ENCODE results near the gene SLC15A3. TPM values are rescaled to one million over a fixed set of nuclear protein-coding genes. Genes with fewer than 3 reads are reported as not detected.
A peak's percentile ranks its signal among the peaks of the same experiment; 100 is the strongest.

Gene SLC15A3
- total RNA-seq, 4 donors from 2014 or later, result 5.9 to 44.5 (median 28.7) TPM

DNA sequence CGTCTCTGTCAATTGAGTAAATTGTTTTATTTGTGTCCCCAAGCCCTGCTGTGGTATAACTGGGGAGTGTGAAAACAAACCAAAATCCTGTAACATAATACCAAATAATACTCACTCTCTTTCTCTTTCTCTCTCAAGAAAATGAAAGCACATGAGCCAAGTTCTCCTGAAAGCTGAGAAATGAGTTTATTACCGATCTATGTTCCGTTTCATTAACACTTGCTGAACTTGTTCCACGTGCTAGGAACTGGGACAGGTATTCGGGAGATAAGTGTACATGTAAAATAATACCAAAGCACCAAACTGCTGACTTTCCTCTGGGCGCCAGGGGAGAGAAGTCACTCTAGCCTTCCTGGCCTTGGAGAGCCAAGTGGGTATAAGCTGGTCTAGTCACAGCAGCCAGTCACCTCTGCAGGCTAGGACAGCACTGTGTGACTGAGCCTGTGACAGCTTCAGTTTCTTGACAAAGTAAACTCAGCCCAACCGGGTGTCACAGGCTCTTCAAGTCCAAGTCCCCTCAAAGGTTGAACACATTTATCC lies 42.6 kb upstream of the SLC15A3 start:
- Histone ChIP-seq H3K27ac (no peak overlapping the region), H3K9me3 (no peaks in the 10 kb centered on the region), H3K4me1 (no peaks in the 10 kb centered on the region), H3K27me3 (no peaks in the 10 kb centered on the region), H3K4me3 (no peak overlapping the region), H3K36me3 (no peaks in the 10 kb centered on the region)
- TF ChIP-seq, protein P1, sequence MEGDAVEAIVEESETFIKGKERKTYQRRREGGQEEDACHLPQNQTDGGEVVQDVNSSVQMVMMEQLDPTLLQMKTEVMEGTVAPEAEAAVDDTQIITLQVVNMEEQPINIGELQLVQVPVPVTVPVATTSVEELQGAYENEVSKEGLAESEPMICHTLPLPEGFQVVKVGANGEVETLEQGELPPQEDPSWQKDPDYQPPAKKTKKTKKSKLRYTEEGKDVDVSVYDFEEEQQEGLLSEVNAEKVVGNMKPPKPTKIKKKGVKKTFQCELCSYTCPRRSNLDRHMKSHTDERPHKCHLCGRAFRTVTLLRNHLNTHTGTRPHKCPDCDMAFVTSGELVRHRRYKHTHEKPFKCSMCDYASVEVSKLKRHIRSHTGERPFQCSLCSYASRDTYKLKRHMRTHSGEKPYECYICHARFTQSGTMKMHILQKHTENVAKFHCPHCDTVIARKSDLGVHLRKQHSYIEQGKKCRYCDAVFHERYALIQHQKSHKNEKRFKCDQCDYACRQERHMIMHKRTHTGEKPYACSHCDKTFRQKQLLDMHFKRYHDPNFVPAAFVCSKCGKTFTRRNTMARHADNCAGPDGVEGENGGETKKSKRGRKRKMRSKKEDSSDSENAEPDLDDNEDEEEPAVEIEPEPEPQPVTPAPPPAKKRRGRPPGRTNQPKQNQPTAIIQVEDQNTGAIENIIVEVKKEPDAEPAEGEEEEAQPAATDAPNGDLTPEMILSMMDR (IDR thresholded peaks at IDR 0.05), result no peak
- no peak for TF ChIP-seq POLR2A (IDR thresholded peaks at IDR 0.05)
- intact Hi-C loops (cut with DNase I; ENCODE audit: low total_unique reads), result no loop called here
- DNase-seq, result no peak

DNA sequence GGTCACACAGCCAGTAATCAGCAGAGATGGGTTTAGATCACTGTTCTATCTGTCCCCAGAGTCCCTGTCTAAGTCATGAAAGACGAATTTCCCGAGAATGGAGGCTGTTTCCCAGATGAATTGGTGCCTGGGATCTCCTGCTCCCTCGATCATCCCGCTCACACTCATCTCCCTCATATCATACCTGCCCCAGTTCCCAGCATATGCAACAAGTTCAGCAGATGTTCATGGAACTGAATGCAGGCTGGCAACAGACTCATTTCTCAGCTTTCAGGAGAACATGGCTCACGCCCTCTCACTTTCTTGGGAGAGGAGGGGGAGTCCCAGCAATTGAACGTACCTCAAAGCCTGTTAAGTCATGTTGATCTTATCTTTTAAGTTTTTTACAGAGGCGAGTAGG lies 41.6 kb upstream of the SLC15A3 start:
- intact Hi-C loops (cut with DNase I; ENCODE audit: low total_unique reads), result no loop called here
- DNase-seq, result no peak
- H3K36me3 ChIP-seq, result no peaks in the 10 kb centered on the region
- no peaks in the 10 kb centered on the region for H3K9me3 ChIP-seq
- no peaks in the 10 kb centered on the region for H3K27me3 ChIP-seq
- TF ChIP-seq, protein P1 (IDR thresholded peaks at IDR 0.05), result no peak
- TF ChIP-seq POLR2A (IDR thresholded peaks at IDR 0.05), result no peak
- H3K27ac ChIP-seq, result no peak overlapping the region
- H3K4me3 ChIP-seq, result no peak overlapping the region
- no peaks in the 10 kb centered on the region for H3K4me1 ChIP-seq

DNA sequence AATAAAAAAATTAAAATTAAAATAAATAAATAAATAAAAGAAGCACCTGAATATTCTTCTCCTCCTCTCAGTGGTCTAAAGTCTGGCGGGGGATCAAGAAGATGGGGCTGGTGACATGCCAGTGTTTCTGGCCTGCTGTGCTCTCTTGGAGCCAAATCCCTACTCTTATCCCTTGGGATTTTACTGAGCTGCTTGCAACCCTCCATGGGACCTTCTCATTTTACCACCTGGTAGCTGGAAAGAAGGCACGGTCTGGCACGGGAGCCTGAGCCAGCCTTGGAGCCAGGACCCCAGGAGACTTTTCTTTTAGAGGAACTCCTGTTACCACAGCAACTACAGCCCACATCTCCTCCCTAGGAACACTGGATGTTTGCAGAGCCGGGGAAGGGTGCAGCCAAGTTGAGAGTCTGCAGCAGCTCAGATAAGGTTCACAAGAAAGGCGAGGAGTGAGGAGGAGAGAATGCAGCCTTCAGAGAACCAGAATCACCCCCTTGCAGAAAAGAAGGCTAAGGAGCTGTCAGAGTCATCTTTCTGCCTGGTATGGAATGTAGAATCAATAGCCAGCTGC lies 41.0 kb upstream of the SLC15A3 start:
- TF ChIP-seq POLR2A (IDR thresholded peaks at IDR 0.05), result no peak
- TF ChIP-seq, protein P1 (IDR thresholded peaks at IDR 0.05), result no peak
- DNase-seq, result no peak
- no peak overlapping the region for H3K4me3 ChIP-seq
- intact Hi-C loops (cut with DNase I; ENCODE audit: low total_unique reads), result no loop called here
- H3K4me1 ChIP-seq, result no peaks in the 10 kb centered on the region
- H3K27ac ChIP-seq, result no peak overlapping the region
- H3K27me3 ChIP-seq, result no peaks in the 10 kb centered on the region
- H3K36me3 ChIP-seq, result no peaks in the 10 kb centered on the region
- H3K9me3 ChIP-seq, result no peaks in the 10 kb centered on the region

DNA sequence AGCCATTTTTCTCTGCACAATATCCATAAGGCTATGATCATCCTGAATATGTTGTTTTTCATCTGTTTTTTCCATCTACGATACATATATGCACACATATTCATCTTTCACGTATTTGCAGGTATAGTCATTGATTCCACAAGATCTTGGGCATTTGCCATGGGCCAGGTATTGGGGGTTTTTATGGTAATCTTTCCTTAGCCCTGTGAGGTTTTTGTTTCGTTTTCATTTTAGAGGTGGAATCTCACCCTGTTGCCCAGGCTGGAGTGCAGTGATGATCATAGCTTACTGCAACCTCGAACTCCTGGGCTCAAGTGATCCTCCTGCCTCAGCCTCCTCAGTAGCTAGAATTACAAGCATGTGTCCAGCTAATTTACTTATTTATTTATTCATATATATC lies 39.5 kb upstream of the SLC15A3 start:
- H3K36me3 ChIP-seq, result no peaks in the 10 kb centered on the region
- H3K27me3 ChIP-seq, result no peaks in the 10 kb centered on the region
- no peaks in the 10 kb centered on the region for H3K9me3 ChIP-seq
- intact Hi-C loops (cut with DNase I; ENCODE audit: low total_unique reads), result no loop called here
- H3K4me3 ChIP-seq, result no peak overlapping the region
- no peaks in the 10 kb centered on the region for H3K4me1 ChIP-seq
- no peak overlapping the region for H3K27ac ChIP-seq
- no peak for DNase-seq
- TF ChIP-seq, protein P1 (IDR thresholded peaks at IDR 0.05), result no peak
- TF ChIP-seq POLR2A (IDR thresholded peaks at IDR 0.05), result no peak

DNA sequence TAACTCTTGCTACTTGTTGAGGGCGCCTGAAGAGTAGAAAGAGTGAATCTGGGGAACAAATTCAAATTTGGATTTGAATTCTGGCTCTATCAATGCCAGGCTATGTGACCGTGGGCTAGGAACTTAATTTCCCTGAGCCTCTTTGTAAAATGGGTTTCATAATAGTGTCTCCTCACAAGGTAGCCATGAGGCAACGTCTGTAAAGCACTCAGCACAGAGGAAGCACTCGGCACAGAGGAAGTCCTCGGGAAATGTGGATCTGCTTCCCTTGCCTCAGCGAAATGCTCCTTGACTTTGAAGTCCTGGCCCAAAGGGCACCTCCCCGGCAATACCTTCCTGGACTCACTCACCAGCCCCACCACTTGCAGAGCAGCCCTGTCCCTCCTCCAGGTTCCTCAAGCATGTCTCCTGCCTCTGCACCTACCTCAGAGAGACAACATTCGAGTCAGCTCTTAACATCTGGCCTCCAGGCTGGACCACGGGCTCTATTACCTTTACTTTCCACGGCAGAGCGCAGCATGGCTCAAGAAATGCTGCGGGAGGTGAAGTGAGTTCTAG lies 37.2 kb upstream of the SLC15A3 start:
- peak in 1 of 2 donors; percentile 3 for DNase-seq
- no peak overlapping the region for H3K4me3 ChIP-seq
- H3K4me1 ChIP-seq, result no peaks in the 10 kb centered on the region
- H3K27ac ChIP-seq, result no peak overlapping the region
- no peaks in the 10 kb centered on the region for H3K27me3 ChIP-seq
- no peak for TF ChIP-seq POLR2A (IDR thresholded peaks at IDR 0.05)
- TF ChIP-seq, protein P1 (IDR thresholded peaks at IDR 0.05), result no peak
- no peaks in the 10 kb centered on the region for H3K36me3 ChIP-seq
- no peaks in the 10 kb centered on the region for H3K9me3 ChIP-seq
- intact Hi-C loops (cut with DNase I; ENCODE audit: low total_unique reads), result no loop called here
